Left ventricle myocardium inferior (tissue), 1 donor: ENCODE data around the gene NCK1. TPM values are rescaled to one million over a fixed set of nuclear protein-coding genes. Genes with fewer than 3 reads are reported as not detected.
"Not testable (repeated sequence)": the region's sequence is repeated elsewhere in the genome, so short reads cannot be mapped to it uniquely, and the experiment has no call there.

ENCODE experiments used
- DNase-seq: peaks from one replicate; pipeline ENCODE4 v3.0.0-alpha.2; 2020
- H3K27ac ChIP-seq: fragments of 200-600 bp; replicated peaks from 2 replicates; pipeline ENCODE4 v1.8.0; 2021
- H3K27me3 ChIP-seq: fragments of 200-600 bp; 2 replicates; pipeline ENCODE4 v1.8.0; 2021; ENCODE audit warnings: low read depth
- H3K36me3 ChIP-seq: fragments of 200-600 bp; 2 replicates; pipeline ENCODE4 v1.8.0; 2021
- H3K4me1 ChIP-seq: fragments of 200-600 bp; 2 replicates; pipeline ENCODE4 v1.8.0; 2021
- H3K4me3 ChIP-seq: fragments of 200-600 bp; 2 replicates; pipeline ENCODE4 v1.8.0; 2021; ENCODE audit warnings: mild to moderate bottlenecking, moderate library complexity
- H3K9me3 ChIP-seq: fragments of 200-600 bp; replicated peaks from 2 replicates; pipeline ENCODE4 v1.8.0; 2021
- CTCF ChIP-seq: fragments of 200-600 bp; IDR thresholded peaks from 2 replicates; pipeline ENCODE4 v1.8.0; 2021; ENCODE audit warnings: antibody characterized with exemption, mild to moderate bottlenecking, borderline replicate concordance
- intact Hi-C: fragments of 100-400 bp; cut with micrococcal nuclease; formaldehyde crosslinking; loops from one replicate; pipeline ENCODE4 v1.11.0; 2022
- total RNA-seq: library from RNA; stranded (reverse); fragmentation: NEBNext Ultra II Directional; extraction: Animal tissue kit (Norgen Biotek cat#: 25700); gene quantifications from one replicate; pipeline ENCODE4 v1.2.1, GENCODE V29; 2021
- donor health status: DM: no; HTN: yes; CAD: no; lungs with severe emphysema.

NCK1 gene
- total RNA-seq, 1 donor from 2014 or later = 23.6 TPM

GRCh38 chr3:136889947-136890346, 27.9 kb downstream of the NCK1 start:
- H3K4me3 ChIP-seq = no peak overlapping the region
- TF ChIP-seq CTCF = no peak
- H3K36me3 ChIP-seq = peaks cover 7% of the 10 kb centered on the region
- intact Hi-C loops = no loop called here
- peaks cover 38% of the 10 kb centered on the region for H3K4me1 ChIP-seq
- no peaks in the 10 kb centered on the region for H3K27me3 ChIP-seq
- DNase-seq = no peak
- no peak overlapping the region for H3K27ac ChIP-seq
- peaks cover 31% of the 10 kb centered on the region for H3K9me3 ChIP-seq

GRCh38 chr3:136891934-136892855, 30.2 kb downstream of the NCK1 start:
- Histone ChIP-seq H3K4me1 (peaks cover 29% of the 10 kb centered on the region), H3K27ac (no peak overlapping the region), H3K27me3 (no peaks in the 10 kb centered on the region), H3K9me3 (peaks cover 31% of the 10 kb centered on the region), H3K4me3 (no peak overlapping the region), H3K36me3 (peaks cover 12% of the 10 kb centered on the region)
- TF ChIP-seq CTCF = no peak
- intact Hi-C loops = no loop called here
- DNase-seq = no peak

- no peaks in the 10 kb centered on the region for H3K27me3 ChIP-seq
- peaks cover 12% of the 10 kb centered on the region for H3K36me3 ChIP-seq
- no peak overlapping the region for H3K4me3 ChIP-seq
- peaks cover 31% of the 10 kb centered on the region for H3K9me3 ChIP-seq
- DNase-seq = no peak
- H3K4me1 ChIP-seq = peaks cover 39% of the 10 kb centered on the region
- H3K27ac ChIP-seq = peak overlapping the region; percentile 49
- TF ChIP-seq CTCF = no peak
- intact Hi-C loops = no loop called here
Observed at GRCh38 chr3:136893848-136894443, 31.9 kb downstream of the NCK1 start.

GRCh38 chr3:136897171-136897570, 35.2 kb downstream of the NCK1 start:
- H3K27ac ChIP-seq, H3K36me3 ChIP-seq, H3K27me3 ChIP-seq, intact Hi-C loops, DNase-seq, H3K4me3 ChIP-seq: not testable (repeated sequence)
- Histone ChIP-seq H3K9me3 (peaks cover 15% of the 10 kb centered on the region), H3K4me1 (peaks cover 60% of the 10 kb centered on the region)

- Histone ChIP-seq H3K4me1 (peaks cover 58% of the 10 kb centered on the region), H3K27ac (peak overlapping the region; percentile 29)
- intact Hi-C loops = no loop called here
Observed at GRCh38 chr3:136898549-136898948, 36.5 kb downstream of the NCK1 start.

More at GRCh38 chr3:136898549-136898948, 36.5 kb downstream of the NCK1 start:
- Histone ChIP-seq H3K36me3 (peaks cover 5% of the 10 kb centered on the region), H3K9me3 (peaks cover 18% of the 10 kb centered on the region), H3K4me3 (no peak overlapping the region), H3K27me3 (no peaks in the 10 kb centered on the region)
- no peak for TF ChIP-seq CTCF
- DNase-seq = no peak
